ENCODE data around the gene UCK2. TPM values are rescaled to one million over a fixed set of nuclear protein-coding genes. Genes with fewer than 3 reads are reported as not detected.

The UCK2 gene
- total and polyA plus RNA-seq, 9 of the 15 experiments (the other 6 are each of a cell fraction or from before 2014, with no cell fraction given), result 71.6 to 145 (median 95.8) TPM

DNA sequence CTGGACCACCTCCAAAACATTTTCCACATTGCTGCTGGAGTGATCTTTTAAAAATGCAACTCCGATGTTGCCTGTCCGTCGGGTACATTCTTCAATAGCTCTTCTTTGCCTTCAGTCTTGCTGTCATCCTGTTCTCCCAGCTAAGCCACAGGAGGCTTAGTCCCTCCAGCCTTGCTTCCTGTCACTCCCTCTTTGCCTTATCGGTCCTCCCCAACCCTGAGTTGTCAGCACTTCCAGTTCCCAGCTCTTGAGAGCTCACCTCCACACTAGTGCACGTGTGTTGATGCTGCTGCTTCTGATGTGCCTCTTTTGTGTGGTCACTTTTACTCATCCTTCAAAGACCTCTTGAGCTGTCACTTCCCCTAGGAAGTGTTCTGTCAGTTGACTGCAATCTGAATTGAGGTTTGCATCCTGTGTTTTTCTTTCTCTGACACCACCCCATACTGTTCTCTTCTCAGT is 15.3 kb downstream of the UCK2 start (continued):
- TF ChIP-seq FOXK2 (conservative IDR thresholded peaks at IDR 0.05 in 1 of 2, IDR thresholded peaks at IDR 0.05 in 1 of 2; ENCODE audit: low read depth in 2 of 2) (peak; percentile 72 to 76), NUFIP1 (IDR thresholded peaks at IDR 0.05; ENCODE audit: partially characterized antibody) (no peak), NFIC (IDR thresholded peaks at IDR 0.05) (no peak; the same call in 1 of the 2 replicates), CBFA2T2 (conservative IDR thresholded peaks at IDR 0.05) (peak; percentile 77), MLLT1 (IDR thresholded peaks at IDR 0.05) (peak in 1 of 2 experiments; percentile 74; a peak in 2 of 4 replicates), SMARCA5 (IDR thresholded peaks at IDR 0.05) (no peak), ZNF584 (CRISPR knock-in tag; IDR thresholded peaks at IDR 0.05; ENCODE audit: low read depth) (no peak), ERF (CRISPR knock-in tag; IDR thresholded peaks at IDR 0.05) (no peak), MTA3 (IDR thresholded peaks at IDR 0.05; ENCODE audit: borderline replicate concordance) (0 out of 2 replicates have a peak, but pooled peaks have one; percentile 43), ZNF140 (CRISPR knock-in tag; IDR thresholded peaks at IDR 0.05) (no peak), PTTG1 (tag; IDR thresholded peaks at IDR 0.05; ENCODE audit: low read depth) (no peak), DLX4 (CRISPR knock-in tag; IDR thresholded peaks at IDR 0.05) (no peak), MCM5 (IDR thresholded peaks at IDR 0.05; ENCODE audit: low read depth) (no peak), NRF1 (conservative IDR thresholded peaks at IDR 0.05 in 1 of 2, IDR thresholded peaks at IDR 0.05 in 1 of 2) (no peak; a peak in 1 of 4 replicates), THRAP3 (IDR thresholded peaks at IDR 0.05; ENCODE audit: borderline replicate concordance) (no peak), CBX8 (IDR thresholded peaks at IDR 0.05; ENCODE audit: borderline replicate concordance, extremely low read depth, low read depth, low read length, poor library complexity, severe bottlenecking) (no peak), GABPB1 (CRISPR knock-in tag; IDR thresholded peaks at IDR 0.05) (peak; percentile 39; the same call in 1 of the 2 replicates)
- TF ChIP-seq, protein P1, sequence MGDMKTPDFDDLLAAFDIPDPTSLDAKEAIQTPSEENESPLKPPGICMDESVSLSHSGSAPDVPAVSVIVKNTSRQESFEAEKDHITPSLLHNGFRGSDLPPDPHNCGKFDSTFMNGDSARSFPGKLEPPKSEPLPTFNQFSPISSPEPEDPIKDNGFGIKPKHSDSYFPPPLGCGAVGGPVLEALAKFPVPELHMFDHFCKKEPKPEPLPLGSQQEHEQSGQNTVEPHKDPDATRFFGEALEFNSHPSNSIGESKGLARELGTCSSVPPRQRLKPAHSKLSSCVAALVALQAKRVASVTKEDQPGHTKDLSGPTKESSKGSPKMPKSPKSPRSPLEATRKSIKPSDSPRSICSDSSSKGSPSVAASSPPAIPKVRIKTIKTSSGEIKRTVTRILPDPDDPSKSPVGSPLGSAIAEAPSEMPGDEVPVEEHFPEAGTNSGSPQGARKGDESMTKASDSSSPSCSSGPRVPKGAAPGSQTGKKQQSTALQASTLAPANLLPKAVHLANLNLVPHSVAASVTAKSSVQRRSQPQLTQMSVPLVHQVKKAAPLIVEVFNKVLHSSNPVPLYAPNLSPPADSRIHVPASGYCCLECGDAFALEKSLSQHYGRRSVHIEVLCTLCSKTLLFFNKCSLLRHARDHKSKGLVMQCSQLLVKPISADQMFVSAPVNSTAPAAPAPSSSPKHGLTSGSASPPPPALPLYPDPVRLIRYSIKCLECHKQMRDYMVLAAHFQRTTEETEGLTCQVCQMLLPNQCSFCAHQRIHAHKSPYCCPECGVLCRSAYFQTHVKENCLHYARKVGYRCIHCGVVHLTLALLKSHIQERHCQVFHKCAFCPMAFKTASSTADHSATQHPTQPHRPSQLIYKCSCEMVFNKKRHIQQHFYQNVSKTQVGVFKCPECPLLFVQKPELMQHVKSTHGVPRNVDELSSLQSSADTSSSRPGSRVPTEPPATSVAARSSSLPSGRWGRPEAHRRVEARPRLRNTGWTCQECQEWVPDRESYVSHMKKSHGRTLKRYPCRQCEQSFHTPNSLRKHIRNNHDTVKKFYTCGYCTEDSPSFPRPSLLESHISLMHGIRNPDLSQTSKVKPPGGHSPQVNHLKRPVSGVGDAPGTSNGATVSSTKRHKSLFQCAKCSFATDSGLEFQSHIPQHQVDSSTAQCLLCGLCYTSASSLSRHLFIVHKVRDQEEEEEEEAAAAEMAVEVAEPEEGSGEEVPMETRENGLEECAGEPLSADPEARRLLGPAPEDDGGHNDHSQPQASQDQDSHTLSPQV (IDR thresholded peaks at IDR 0.05), result no peak
- TF ChIP-seq, protein P2, sequence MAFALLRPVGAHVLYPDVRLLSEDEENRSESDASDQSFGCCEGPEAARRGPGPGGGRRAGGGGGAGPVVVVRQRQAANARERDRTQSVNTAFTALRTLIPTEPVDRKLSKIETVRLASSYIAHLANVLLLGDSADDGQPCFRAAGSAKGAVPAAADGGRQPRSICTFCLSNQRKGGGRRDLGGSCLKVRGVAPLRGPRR (CRISPR knock-in tag; IDR thresholded peaks at IDR 0.05), result no peak
- TF ChIP-seq, protein P3, sequence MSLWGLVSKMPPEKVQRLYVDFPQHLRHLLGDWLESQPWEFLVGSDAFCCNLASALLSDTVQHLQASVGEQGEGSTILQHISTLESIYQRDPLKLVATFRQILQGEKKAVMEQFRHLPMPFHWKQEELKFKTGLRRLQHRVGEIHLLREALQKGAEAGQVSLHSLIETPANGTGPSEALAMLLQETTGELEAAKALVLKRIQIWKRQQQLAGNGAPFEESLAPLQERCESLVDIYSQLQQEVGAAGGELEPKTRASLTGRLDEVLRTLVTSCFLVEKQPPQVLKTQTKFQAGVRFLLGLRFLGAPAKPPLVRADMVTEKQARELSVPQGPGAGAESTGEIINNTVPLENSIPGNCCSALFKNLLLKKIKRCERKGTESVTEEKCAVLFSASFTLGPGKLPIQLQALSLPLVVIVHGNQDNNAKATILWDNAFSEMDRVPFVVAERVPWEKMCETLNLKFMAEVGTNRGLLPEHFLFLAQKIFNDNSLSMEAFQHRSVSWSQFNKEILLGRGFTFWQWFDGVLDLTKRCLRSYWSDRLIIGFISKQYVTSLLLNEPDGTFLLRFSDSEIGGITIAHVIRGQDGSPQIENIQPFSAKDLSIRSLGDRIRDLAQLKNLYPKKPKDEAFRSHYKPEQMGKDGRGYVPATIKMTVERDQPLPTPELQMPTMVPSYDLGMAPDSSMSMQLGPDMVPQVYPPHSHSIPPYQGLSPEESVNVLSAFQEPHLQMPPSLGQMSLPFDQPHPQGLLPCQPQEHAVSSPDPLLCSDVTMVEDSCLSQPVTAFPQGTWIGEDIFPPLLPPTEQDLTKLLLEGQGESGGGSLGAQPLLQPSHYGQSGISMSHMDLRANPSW (CRISPR knock-in tag; IDR thresholded peaks at IDR 0.05), result no peak

Data from K562 (cell line).